Loucy (cell line): ENCODE results near the gene PCAT7.

ENCODE experiments used
- EZH2phosphoT487 ChIP-seq: fragments of 200-600 bp; IDR thresholded peaks from 2 replicates; pipeline ENCODE4 v1.6.1; 2018; ENCODE audit warnings: antibody characterized with exemption, mild to moderate bottlenecking, moderate library complexity, borderline replicate concordance
- TF ChIP-seq, protein P1 (sequence below): fragments of 200-600 bp; sonication (generic); conservative IDR thresholded peaks from 2 replicates; pipeline ENCODE4 v1.5.1; 2014; ENCODE audit warnings: mild to moderate bottlenecking, antibody characterized with exemption, low read length

DNA sequence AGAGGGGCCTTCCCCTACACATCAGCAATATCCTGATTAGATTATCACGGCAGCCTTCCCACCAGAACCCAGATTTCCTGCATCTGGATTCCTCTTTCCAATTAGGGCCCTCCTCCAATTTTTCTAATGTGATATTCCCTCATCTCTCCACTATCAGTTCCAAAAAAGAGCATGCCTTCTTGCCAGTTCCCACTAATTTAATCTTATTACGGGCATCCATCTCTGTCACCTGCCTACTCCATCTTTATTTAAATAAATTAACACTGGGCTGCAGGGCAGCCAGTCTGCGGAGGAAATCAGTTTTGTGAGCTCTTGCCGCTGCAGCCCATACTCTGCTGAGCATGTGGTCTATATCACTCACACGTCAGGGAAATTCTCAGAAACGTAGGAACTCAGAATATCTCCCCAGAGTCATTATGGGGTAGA lies 55.3 kb downstream of the PCAT7 start:
- TF ChIP-seq, protein P1, sequence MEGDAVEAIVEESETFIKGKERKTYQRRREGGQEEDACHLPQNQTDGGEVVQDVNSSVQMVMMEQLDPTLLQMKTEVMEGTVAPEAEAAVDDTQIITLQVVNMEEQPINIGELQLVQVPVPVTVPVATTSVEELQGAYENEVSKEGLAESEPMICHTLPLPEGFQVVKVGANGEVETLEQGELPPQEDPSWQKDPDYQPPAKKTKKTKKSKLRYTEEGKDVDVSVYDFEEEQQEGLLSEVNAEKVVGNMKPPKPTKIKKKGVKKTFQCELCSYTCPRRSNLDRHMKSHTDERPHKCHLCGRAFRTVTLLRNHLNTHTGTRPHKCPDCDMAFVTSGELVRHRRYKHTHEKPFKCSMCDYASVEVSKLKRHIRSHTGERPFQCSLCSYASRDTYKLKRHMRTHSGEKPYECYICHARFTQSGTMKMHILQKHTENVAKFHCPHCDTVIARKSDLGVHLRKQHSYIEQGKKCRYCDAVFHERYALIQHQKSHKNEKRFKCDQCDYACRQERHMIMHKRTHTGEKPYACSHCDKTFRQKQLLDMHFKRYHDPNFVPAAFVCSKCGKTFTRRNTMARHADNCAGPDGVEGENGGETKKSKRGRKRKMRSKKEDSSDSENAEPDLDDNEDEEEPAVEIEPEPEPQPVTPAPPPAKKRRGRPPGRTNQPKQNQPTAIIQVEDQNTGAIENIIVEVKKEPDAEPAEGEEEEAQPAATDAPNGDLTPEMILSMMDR: no peak
- TF ChIP-seq EZH2phosphoT487: no peak
